HG02798 (cell line): ENCODE results near the gene PLSCR1.

Source experiments
- ATAC-seq: cut with Tn5 transposase; IDR thresholded peaks from one replicate; pipeline ENCODE4 v1.9.1; 2021; ENCODE audit warnings: mild to moderate bottlenecking; ENCODE audit not compliant: unreplicated experiment, poor library complexity

The PLSCR1 gene

GRCh38 chr3:146544002-146544928 is at the start of gene PLSCR1:
PLSCR1 (minus strand) TSS chr3:146544607; CDS start chr3:146536552, 8,055 bp downstream.
- ATAC-seq, result peak; percentile 85

- ATAC-seq, result no peak
These were observed 49.4 kb upstream of the PLSCR1 start for GRCh38 chr3:146593776-146594175.

GRCh38 chr3:146590521-146590920 is 46.1 kb upstream of the PLSCR1 start:
- no peak for ATAC-seq

- no peak for ATAC-seq
These were observed 45.6 kb upstream of the PLSCR1 start for GRCh38 chr3:146589899-146590508.

- ATAC-seq, result no peak
These were observed 40.7 kb upstream of the PLSCR1 start for GRCh38 chr3:146585156-146585555.

- ATAC-seq, result peak; percentile 37
These were observed 37.6 kb upstream of the PLSCR1 start for GRCh38 chr3:146581951-146582467.

GRCh38 chr3:146581080-146581601 is 36.7 kb upstream of the PLSCR1 start:
- ATAC-seq, result no peak

- peak; percentile 67 for ATAC-seq
These were observed 33.3 kb upstream of the PLSCR1 start for GRCh38 chr3:146577662-146578061.

GRCh38 chr3:146575636-146576035 is 31.2 kb upstream of the PLSCR1 start:
- no peak for ATAC-seq

- ATAC-seq, result no peak
These were observed 29.8 kb upstream of the PLSCR1 start for GRCh38 chr3:146574173-146574572.

- ATAC-seq, result no peak
These were observed 24.9 kb upstream of the PLSCR1 start for GRCh38 chr3:146569314-146569713.

- ATAC-seq, result no peak
These were observed 21.7 kb upstream of the PLSCR1 start for GRCh38 chr3:146566138-146566537.

GRCh38 chr3:146561879-146562278 is 17.5 kb upstream of the PLSCR1 start:
- no peak for ATAC-seq

- no peak for ATAC-seq
These were observed 17.1 kb upstream of the PLSCR1 start for GRCh38 chr3:146561463-146561862.

- no peak for ATAC-seq
These were observed 16.3 kb upstream of the PLSCR1 start for GRCh38 chr3:146560678-146561077.

GRCh38 chr3:146559388-146559787 is 15.0 kb upstream of the PLSCR1 start:
- ATAC-seq, result no peak

GRCh38 chr3:146558781-146559180 is 14.4 kb upstream of the PLSCR1 start:
- ATAC-seq, result no peak

- no peak for ATAC-seq
These were observed 13.3 kb upstream of the PLSCR1 start for GRCh38 chr3:146557745-146558144.

GRCh38 chr3:146555311-146555710 is 10.9 kb upstream of the PLSCR1 start:
- no peak for ATAC-seq

GRCh38 chr3:146554151-146554760 is 9.8 kb upstream of the PLSCR1 start:
- ATAC-seq, result no peak
